ENCODE data around the gene PDZD2. TPM values are rescaled to one million over a fixed set of nuclear protein-coding genes. Genes with fewer than 3 reads are reported as not detected.

The PDZD2 gene
- total and polyA plus RNA-seq, 9 donors: 21.2 to 58.2 (median 37.8) TPM

DNA sequence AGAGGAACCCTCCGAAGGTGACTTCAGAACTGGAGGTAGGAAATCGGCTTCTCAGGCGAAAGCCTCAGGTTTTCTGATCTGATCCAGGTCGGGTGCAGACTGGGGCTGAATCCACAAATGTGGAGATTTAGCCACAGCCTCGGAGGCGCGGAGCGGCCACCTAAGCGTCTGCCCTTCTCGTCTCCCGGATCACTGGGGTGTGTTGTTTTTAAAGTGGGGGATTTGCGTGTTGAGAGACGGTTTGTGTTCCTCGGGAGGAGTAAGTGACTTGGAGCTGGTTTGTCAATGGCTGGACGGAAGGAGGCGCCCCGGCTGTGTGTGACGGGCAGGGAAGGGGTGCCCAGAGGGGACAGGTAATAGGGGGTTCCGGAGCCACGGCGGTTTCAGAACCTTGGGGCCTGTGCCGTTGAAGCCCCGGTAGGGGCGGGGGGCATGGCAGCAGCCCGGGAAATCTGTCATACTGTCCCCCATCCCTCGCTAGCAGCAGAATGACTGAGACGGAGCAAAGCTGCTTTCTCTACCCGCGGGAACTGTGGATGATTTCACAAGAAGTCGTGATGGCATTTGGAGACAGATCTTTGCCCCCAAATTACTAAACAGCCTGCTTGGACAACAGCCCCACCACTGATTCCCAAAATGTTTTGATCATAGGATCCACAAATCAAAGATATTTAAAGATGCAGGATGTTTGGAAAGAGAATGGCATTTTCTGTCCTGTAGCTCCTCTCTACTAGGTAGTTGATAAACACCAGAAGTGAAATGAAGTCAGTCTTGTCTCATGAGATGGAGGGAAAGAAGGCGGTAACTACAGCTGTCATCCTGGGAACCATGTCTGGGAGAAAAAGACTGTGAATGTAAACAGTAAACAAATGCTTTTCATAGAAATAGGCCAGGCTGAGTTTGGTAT, 216.5 kb downstream of the PDZD2 start:
- Histone ChIP-seq H3K4me3 (peak overlapping the region; percentile 63), H3K36me3 (no peaks in the 10 kb centered on the region), H3K27me3 (no peaks in the 10 kb centered on the region), H3K9me3 (no peaks in the 10 kb centered on the region), H3K27ac (peak overlapping the region in 1 of 2 donors; percentile 33), H3K4me1 (ENCODE audit: insufficient read depth) (peaks cover 6% of the 10 kb centered on the region)
- DNase-seq: peak; percentile 24 to 44 (median 36)
- 12 to 13% (median 13%) methylated on average over 31 of the region's 31 CpGs for WGBS, 3 donors
- TF ChIP-seq POLR2A (IDR thresholded peaks at IDR 0.05) (no peak), EP300 (IDR thresholded peaks at IDR 0.05) (no peak)
- TF ChIP-seq, protein P1, sequence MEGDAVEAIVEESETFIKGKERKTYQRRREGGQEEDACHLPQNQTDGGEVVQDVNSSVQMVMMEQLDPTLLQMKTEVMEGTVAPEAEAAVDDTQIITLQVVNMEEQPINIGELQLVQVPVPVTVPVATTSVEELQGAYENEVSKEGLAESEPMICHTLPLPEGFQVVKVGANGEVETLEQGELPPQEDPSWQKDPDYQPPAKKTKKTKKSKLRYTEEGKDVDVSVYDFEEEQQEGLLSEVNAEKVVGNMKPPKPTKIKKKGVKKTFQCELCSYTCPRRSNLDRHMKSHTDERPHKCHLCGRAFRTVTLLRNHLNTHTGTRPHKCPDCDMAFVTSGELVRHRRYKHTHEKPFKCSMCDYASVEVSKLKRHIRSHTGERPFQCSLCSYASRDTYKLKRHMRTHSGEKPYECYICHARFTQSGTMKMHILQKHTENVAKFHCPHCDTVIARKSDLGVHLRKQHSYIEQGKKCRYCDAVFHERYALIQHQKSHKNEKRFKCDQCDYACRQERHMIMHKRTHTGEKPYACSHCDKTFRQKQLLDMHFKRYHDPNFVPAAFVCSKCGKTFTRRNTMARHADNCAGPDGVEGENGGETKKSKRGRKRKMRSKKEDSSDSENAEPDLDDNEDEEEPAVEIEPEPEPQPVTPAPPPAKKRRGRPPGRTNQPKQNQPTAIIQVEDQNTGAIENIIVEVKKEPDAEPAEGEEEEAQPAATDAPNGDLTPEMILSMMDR (IDR thresholded peaks at IDR 0.05): peak in 1 of 3 donors; percentile 13
- intact Hi-C loops (cut with DNase I): no loop called here

DNA sequence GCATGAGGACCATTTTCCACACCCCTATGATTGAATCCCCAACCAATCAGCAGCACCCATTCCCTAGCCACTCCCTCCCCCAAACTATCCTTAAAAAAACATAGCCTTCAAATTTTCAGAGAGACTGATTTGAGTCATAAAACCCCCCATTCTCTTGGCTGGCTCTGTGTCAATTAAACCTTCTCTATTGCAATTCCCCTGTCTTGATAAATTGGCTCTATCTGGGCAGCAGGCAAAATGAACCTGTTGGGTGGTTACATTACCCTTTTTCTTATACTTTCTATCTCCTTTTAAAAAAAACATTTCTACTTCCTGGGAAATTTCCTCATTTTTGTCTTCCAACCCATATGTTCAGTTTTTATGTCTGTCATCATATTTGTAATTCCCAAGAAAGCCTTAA, 220.2 kb downstream of the PDZD2 start:
- no peak overlapping the region for H3K27ac ChIP-seq
- intact Hi-C loops (cut with DNase I): no loop called here
- no peaks in the 10 kb centered on the region for H3K9me3 ChIP-seq
- no peak overlapping the region for H3K4me3 ChIP-seq
- DNase-seq: no peak
- no peaks in the 10 kb centered on the region for H3K27me3 ChIP-seq
- H3K4me1 ChIP-seq (ENCODE audit: insufficient read depth): peaks cover 4% of the 10 kb centered on the region
- no peak for TF ChIP-seq EP300 (IDR thresholded peaks at IDR 0.05)
- no peak for TF ChIP-seq POLR2A (IDR thresholded peaks at IDR 0.05)
- TF ChIP-seq, protein P1 (IDR thresholded peaks at IDR 0.05): no peak
- H3K36me3 ChIP-seq: no peaks in the 10 kb centered on the region

DNA sequence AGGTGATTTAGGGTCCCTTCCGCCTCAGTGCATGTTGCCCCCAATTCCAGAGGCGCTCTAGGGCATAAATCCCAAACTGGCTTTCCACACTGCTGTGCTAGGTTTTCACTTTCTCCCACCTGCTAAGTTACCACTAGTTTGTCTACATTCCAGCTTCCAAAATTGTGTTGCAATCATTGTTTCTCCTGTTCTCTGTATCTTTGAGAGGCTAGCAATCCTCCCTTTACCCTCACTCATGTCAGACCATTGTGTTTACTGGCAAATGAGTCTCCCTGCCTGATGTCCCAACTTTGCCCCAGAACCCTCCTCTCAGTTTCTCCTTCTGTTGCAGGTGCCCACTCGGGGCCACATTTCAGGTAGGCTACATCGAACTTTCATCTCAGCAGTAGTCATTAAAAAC, 221.3 kb downstream of the PDZD2 start:
- no peak for DNase-seq
- TF ChIP-seq, protein P1 (IDR thresholded peaks at IDR 0.05): no peak
- TF ChIP-seq POLR2A (IDR thresholded peaks at IDR 0.05): no peak
- TF ChIP-seq EP300 (IDR thresholded peaks at IDR 0.05): no peak
- Histone ChIP-seq H3K9me3 (no peaks in the 10 kb centered on the region), H3K4me1 (ENCODE audit: insufficient read depth) (peaks cover 3% of the 10 kb centered on the region), H3K27ac (no peak overlapping the region), H3K27me3 (no peaks in the 10 kb centered on the region), H3K36me3 (no peaks in the 10 kb centered on the region), H3K4me3 (no peak overlapping the region)
- WGBS, 3 donors: 97 to 100% (median 97%) methylated on average over 4 of the region's 4 CpGs
- intact Hi-C loops (cut with DNase I): no loop called here

DNA sequence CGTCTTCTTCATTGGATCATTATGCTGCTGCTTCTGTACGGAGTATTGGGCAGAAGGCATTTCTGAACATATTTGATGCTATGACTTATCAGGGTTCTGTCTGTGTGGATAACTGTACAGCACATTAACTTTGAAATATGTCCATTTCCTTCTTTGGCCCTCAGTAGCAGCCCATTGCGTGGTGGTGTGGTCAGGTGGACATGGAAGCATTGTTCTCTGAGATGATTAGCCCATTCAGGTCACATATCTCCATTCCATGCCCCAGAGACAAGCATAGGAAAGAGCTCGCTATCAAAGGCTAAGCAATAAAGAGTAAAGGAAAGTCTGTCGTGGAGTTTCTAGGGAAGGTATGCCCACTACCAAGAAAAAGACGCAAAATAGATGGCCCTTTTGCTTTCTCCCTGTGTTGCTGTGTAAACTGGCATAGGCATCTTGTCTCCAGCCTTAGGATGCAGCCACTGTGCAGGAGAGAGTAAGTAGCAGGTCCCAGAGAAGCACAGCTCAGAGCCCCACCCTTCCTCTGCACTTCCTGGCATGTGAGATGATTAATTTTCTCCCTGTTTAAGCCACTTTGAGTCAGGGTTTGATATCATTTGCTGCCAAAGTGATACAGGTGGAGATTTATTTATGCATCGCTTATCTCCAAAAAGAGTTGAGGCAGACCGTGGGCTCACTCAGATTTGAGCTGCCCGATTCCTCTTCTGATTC, 221.9 kb downstream of the PDZD2 start:
- no peaks in the 10 kb centered on the region for H3K27me3 ChIP-seq
- no peak for DNase-seq
- H3K4me3 ChIP-seq: no peak overlapping the region
- H3K9me3 ChIP-seq: no peaks in the 10 kb centered on the region
- H3K4me1 ChIP-seq (ENCODE audit: insufficient read depth): no peaks in the 10 kb centered on the region
- intact Hi-C loops (cut with DNase I): no loop called here
- 91 to 92% (median 91%) methylated on average over 9 of the region's 9 CpGs for WGBS, 3 donors
- H3K27ac ChIP-seq: no peak overlapping the region
- H3K36me3 ChIP-seq: no peaks in the 10 kb centered on the region
- no peak for TF ChIP-seq EP300 (IDR thresholded peaks at IDR 0.05)
- TF ChIP-seq, protein P1 (IDR thresholded peaks at IDR 0.05): no peak
- TF ChIP-seq POLR2A (IDR thresholded peaks at IDR 0.05): no peak
